PC-3 (cell line): Measurements from ENCODE around the gene MKRN2.

Experiments used
- EZH2 ChIP-seq: fragments of 300-600 bp; sonication (generic); IDR thresholded peaks from one replicate; pipeline ENCODE4 v1.6.1; 2017; ENCODE audit warnings: antibody characterized with exemption, mild to moderate bottlenecking, low read length; ENCODE audit not compliant: unreplicated experiment
- EZH2phosphoT487 ChIP-seq: fragments of 300-600 bp; sonication (generic); IDR thresholded peaks from 2 replicates; pipeline ENCODE4 v1.6.1; 2018; ENCODE audit warnings: mild to moderate bottlenecking, antibody characterized with exemption, low read length, borderline replicate concordance
- TF ChIP-seq, protein P1 (sequence below): fragments of 300-600 bp; sonication (generic); conservative IDR thresholded peaks from 2 replicates; pipeline ENCODE4 v1.5.1; 2017; ENCODE audit warnings: antibody characterized with exemption, low read depth, mild to moderate bottlenecking, low read length

DNA sequence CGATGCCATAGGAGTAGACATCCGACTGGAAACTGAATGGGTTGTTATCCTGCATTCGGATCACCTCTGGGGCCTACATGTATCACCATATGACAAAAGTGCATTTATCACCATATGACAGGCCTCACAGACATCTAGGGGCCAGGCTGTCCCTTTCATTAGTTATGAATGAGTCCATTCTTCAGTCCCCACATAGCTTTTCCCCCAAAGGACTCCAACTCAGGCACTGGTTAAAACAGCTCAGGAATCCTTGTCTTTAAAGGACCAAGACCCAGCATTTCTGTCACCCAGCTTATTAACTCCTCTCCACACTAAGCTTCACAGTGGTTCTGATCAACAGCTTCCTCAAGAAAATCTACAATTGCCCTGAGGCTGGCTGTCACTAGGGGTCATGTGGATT, 28.3 kb downstream of the MKRN2 start:
- TF ChIP-seq EZH2: no peak
- TF ChIP-seq, protein P1, sequence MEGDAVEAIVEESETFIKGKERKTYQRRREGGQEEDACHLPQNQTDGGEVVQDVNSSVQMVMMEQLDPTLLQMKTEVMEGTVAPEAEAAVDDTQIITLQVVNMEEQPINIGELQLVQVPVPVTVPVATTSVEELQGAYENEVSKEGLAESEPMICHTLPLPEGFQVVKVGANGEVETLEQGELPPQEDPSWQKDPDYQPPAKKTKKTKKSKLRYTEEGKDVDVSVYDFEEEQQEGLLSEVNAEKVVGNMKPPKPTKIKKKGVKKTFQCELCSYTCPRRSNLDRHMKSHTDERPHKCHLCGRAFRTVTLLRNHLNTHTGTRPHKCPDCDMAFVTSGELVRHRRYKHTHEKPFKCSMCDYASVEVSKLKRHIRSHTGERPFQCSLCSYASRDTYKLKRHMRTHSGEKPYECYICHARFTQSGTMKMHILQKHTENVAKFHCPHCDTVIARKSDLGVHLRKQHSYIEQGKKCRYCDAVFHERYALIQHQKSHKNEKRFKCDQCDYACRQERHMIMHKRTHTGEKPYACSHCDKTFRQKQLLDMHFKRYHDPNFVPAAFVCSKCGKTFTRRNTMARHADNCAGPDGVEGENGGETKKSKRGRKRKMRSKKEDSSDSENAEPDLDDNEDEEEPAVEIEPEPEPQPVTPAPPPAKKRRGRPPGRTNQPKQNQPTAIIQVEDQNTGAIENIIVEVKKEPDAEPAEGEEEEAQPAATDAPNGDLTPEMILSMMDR: no peak
- TF ChIP-seq EZH2phosphoT487: no peak
